ENCODE data around the gene MCHR2.
"Not testable (repeated sequence)": the region's sequence is repeated elsewhere in the genome, so short reads cannot be mapped to it uniquely, and the experiment has no call there.

MCHR2 gene

GRCh38 chr6:99993533-99994251 lies at the start of gene MCHR2:
TSS of gene MCHR2 (minus strand) at chr6:99994223. CDS start at chr6:99956147, 38,076 bp downstream.
- no peak for DNase-seq (ENCODE audit: low read depth in 2 of 2)

DNA sequence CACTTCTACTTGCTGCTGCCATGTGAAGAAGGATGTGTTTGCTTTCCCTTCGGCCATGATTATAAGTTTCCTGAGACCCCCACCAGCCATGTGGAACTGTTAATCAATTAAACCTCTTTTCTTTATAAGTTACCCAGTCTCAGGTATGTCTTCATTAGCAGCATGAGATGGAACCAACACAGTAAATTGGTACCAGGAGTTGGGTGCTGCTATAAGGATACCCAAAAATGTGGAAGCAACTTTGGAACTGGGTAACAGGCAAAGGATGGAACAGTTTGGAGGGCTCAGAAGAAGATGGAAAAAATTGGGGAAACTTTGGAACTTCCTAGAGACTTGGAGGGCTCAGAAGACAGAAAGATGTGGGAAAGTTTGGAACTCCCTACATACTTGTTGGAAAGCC lies 44.5 kb upstream of the MCHR2 start:
- not testable (repeated sequence) for DNase-seq (ENCODE audit: low read depth in 2 of 2)

- DNase-seq (ENCODE audit: low read depth in 2 of 2), result no peak
Observed at GRCh38 chr6:100035873-100036653, 42.0 kb upstream of the MCHR2 start.

DNA sequence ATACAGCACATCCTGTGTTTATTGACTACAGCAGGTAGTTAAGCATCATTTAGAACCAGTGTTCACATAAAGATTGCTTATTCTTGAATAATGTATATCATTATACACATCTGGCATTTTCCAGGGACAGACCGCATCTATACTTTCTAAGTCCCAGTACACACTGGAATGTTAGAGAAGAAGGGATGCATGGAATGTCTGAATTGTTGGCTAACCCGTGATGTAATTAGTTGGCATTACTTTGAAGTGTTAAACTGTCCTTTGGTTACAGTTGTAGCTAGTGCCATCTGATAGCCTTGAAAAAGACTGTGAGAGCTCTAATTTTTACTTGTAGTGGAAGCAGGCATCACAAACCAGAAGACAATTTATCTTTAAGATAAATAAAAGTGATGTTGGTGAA lies 29.8 kb upstream of the MCHR2 start:
- no peak for DNase-seq (ENCODE audit: low read depth in 2 of 2)

GRCh38 chr6:100022847-100023246 lies 28.8 kb upstream of the MCHR2 start:
- DNase-seq (ENCODE audit: low read depth in 2 of 2), result no peak

GRCh38 chr6:100008857-100009256 lies 14.8 kb upstream of the MCHR2 start:
- DNase-seq (ENCODE audit: low read depth in 2 of 2), result no peak

DNA sequence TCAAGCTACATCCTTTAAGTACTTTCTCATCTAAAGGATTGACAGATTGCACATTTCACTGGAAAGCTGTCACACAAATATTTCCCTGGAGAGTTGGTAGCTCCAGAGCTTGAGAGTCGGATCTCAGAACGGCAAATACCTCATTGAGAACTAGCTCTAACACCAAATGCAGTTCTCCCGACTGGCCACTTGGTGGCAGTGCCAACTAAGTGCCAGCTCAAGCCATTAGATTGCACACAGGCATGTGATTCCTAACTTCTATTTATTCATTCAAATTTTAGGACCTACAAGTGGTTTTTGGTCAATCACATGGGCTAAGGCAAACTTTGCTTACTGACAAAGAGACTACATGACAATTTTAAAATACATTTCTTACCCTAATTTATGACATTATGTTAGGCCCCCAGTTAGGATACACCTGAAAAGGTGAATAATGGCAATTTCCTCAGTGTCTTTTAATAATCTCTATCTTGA lies 7.9 kb upstream of the MCHR2 start:
- no peak for DNase-seq (ENCODE audit: low read depth in 2 of 2)

DNA sequence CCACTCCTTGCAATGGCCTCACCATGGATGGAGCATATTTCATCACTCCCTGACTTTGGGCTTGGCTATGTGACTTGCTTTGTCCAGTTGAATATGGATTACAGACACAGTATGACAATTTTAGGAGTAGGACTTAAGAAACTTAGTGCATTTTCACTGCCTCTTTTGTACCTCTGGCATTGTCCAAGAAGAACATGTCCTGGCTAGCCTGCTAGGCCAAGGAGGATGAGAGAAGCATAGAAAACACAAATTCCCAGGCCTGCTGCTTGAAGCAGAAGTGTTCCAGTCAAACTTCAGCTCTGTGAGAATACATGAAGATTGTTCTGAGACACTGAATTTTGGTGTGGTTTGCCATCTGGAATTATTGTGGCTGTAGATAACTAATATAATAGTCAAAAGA lies 3.1 kb upstream of the MCHR2 start:
- DNase-seq (ENCODE audit: low read depth in 2 of 2), result no peak

DNA sequence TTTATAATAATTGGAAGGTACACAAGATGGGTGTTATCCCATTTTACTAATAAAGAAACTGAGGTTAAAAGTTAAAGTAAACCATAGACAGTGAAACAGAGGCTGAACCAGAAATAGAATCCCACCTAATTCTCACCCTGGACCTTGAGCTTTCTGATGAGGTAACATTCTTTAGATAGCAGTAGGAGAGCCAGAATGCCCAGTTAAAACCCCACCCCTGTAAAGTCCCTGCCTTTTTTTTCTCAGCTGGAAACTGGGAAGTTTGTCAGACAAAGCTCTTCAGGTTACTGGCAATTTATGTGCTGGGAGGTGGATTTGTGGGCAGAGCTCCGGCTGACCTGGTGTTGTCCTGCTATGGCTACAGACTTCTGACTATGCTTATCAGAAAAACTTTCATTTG lies 1.9 kb upstream of the MCHR2 start:
- no peak for DNase-seq (ENCODE audit: low read depth in 2 of 2)

DNA sequence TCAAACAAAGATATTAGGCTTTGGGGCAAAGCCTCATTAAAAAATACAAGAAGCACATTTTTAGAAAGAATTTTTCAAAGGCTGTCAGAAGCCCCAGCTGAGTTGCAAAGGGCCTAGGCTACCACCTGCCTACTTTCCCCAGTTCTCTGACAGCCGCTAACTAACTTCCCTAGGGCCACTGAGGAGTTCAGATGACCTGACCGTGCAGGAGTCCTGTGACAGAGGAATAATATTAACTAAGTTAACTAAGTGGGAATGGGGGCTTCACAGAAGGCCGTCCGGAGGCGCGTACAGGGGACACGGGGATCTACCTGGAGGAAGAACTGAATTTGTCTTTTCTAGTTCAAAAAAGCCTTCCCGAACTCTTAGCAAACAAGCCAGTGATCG lies 884 bp downstream of the MCHR2 start:
- DNase-seq (ENCODE audit: low read depth in 2 of 2), result no peak

DNA sequence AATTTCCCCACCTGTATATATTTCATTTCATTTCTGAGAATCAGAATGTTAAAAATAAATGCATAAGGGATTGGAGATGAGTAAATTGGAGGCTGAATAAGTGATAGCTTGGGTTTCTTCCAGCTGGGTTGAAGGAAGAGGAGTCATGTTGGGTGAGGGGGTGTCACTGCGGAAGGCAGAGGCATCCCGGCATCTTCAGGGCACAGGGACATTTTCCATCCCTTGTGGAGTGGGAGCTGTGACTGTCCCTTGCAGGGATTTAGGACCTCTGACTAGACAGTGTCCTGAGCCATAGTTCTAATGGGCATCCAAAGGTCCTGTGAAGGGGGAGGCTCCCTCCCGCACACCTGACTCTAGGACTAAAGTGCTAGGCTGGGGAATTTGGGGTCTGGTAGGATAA lies 2.1 kb downstream of the MCHR2 start:
- DNase-seq (ENCODE audit: low read depth in 2 of 2), result no peak

DNA sequence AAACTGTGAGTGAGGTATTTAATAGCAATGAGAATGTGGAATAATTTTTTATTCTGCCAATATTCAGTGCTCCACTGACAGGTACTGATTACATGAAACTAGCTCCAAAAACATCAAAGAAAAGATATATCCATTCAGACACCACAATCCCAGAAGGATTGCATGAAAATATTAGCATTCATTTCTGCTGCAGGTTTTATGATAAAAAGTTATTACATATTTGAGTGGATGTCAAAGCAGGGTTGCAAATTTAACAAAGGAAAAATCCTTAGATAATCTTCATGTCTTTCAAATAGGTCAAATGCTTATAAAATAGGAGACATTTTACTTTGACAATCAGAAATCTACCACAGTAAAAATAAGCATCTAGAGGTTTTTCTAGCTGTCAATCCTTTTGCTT lies 13.3 kb downstream of the MCHR2 start:
- DNase-seq (ENCODE audit: low read depth in 2 of 2), result no peak

GRCh38 chr6:99979953-99980352 lies 14.1 kb downstream of the MCHR2 start:
- no peak for DNase-seq (ENCODE audit: low read depth in 2 of 2)

GRCh38 chr6:99967052-99967451 lies 27.0 kb downstream of the MCHR2 start:
- no peak for DNase-seq (ENCODE audit: low read depth in 2 of 2)

DNA sequence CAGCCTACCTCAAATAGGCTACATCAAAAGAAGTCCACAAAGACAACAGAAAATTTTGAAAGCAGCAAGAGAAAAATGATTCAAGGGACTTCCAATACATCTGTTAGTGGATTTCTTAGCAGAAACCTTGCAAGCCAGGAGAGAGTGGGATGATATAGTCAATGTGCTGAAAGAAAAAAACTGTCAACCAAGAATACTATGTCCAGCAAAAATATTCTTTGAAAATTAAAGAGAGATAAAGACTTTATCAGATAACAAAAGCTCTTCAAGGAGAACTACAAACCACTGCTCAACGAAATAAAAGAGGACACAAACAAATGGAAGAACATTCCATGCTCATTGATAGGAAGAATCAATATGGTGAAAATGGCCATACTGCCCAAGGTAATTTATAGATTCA lies 34.0 kb downstream of the MCHR2 start:
- DNase-seq (ENCODE audit: low read depth in 2 of 2), result no peak

GRCh38 chr6:99951016-99951805 lies 42.8 kb downstream of the MCHR2 start:
- DNase-seq (ENCODE audit: low read depth in 2 of 2), result no peak

- DNase-seq (ENCODE audit: low read depth in 2 of 2), result no peak
Observed at GRCh38 chr6:99946005-99946404, 48.0 kb downstream of the MCHR2 start.

- no peak for DNase-seq (ENCODE audit: low read depth in 2 of 2)
Observed at GRCh38 chr6:99943846-99944245, 50.2 kb downstream of the MCHR2 start.

GRCh38 chr6:99940582-99940981 lies 53.4 kb downstream of the MCHR2 start:
- DNase-seq (ENCODE audit: low read depth in 2 of 2), result no peak

- no peak for DNase-seq (ENCODE audit: low read depth in 2 of 2)
Observed at GRCh38 chr6:99933129-99933528, 60.9 kb downstream of the MCHR2 start.

- DNase-seq (ENCODE audit: low read depth in 2 of 2), result no peak
Observed at GRCh38 chr6:99912657-99913056, 81.4 kb downstream of the MCHR2 start.
